Body of pancreas (tissue), 4 donors: ENCODE results near the gene CRYZL1. TPM values are rescaled to one million over a fixed set of nuclear protein-coding genes. Genes with fewer than 3 reads are reported as not detected.

Experiments
- ATAC-seq: fragments of 150-250 bp; one replicate; pipeline ENCODE4 v1.9.1; 2016
- DNase-seq, 4 donors: peaks; one replicate each; pipeline ENCODE4 v3.0.0-alpha.2; 2019
- H3K27ac ChIP-seq, 4 donors: fragments of 200-600 bp; sonication (generic); 1 replicate in 3 of 4; 2 replicates in 1 of 4; pipeline versions ENCODE4 v1.5.1 to v1.6.1; 2016 to 2019; ENCODE audit warnings: mild to moderate bottlenecking in 1 of 4, mixed read lengths in 1 of 4, moderate library complexity in 1 of 4
- H3K27me3 ChIP-seq, 2 donors: fragments of 200-600 bp; sonication (generic); one replicate each; pipeline ENCODE4 v1.6.0; 2016; ENCODE audit warnings: mild to moderate bottlenecking in 1 of 2
- H3K36me3 ChIP-seq, 2 donors: fragments of 200-600 bp; sonication (generic); replicated peaks in 1 of 2; 2 replicates each; pipeline ENCODE4 v1.5.1; 2016; ENCODE audit warnings: low read depth in 2 of 2; ENCODE audit not compliant: insufficient read depth in 1 of 2
- H3K4me1 ChIP-seq: fragments of 200-600 bp; sonication (generic); one replicate; pipeline ENCODE4 v1.6.0; 2016
- H3K4me3 ChIP-seq, 2 donors: fragments of 200-600 bp; sonication (generic); 1 replicate in 1 of 2; 2 replicates in 1 of 2; pipeline ENCODE4 v1.5.1; 2016 to 2019
- H3K9me3 ChIP-seq, 3 donors: fragments of 200-600 bp; sonication (generic); 1 replicate in 2 of 3; 2 replicates in 1 of 3; pipeline ENCODE4 v1.5.1; 2016
- CTCF ChIP-seq, 7 experiments: fragments of 450-650 bp in 4 of 7; fragments of 200-600 bp in 3 of 7; sonication (generic) in 3 of 7; IDR thresholded peaks; one replicate each; pipeline ENCODE4 v1.5.1; 2016 to 2019; ENCODE audit warnings: antibody characterized with exemption in 7 of 7
- POLR2A ChIP-seq, 3 donors: fragments of 450-650 bp; IDR thresholded peaks; one replicate each; pipeline ENCODE4 v1.6.1; 2016; ENCODE audit warnings: antibody characterized with exemption in 3 of 3, mild to moderate bottlenecking in 2 of 3
- WGBS, 2 donors: methylation state at CpG; one replicate each; pipeline ENCODE4 v1.1.5; 2017; 5-methylcytosine and 5-hydroxymethylcytosine counted together
- intact Hi-C: fragments of 100-400 bp; cut with DNase I; formaldehyde crosslinking; loops from one replicate; pipeline ENCODE4 v1.15.1; 2023
- total RNA-seq, 2 donors: library from RNA; depleted of rRNA; stranded (reverse); fragments of >200 nt; gene quantifications; one replicate each; pipeline ENCODE4 v1.1.0, GENCODE V29; 2016

The CRYZL1 gene
- total RNA-seq, 2 donors from 2014 or later: 22.3 to 31.6 TPM

GRCh38 chr21:33568448-33568847 lies 73.1 kb downstream of the CRYZL1 start:
- Histone ChIP-seq H3K27me3 (no peaks in the 10 kb centered on the region), H3K4me3 (no peak overlapping the region), H3K36me3 (peaks cover 5 to 8% of the 10 kb centered on the region in 2 donors), H3K27ac (no peak overlapping the region), H3K4me1 (no peaks in the 10 kb centered on the region), H3K9me3 (no peaks in the 10 kb centered on the region)
- no peak for ATAC-seq
- TF ChIP-seq POLR2A (IDR thresholded peaks at IDR 0.05) (no peak), CTCF (IDR thresholded peaks at IDR 0.05) (no peak)
- intact Hi-C loops: no loop called here
- WGBS, 2 donors: 74 to 75% methylated on average over 2 of the region's 2 CpGs
- DNase-seq: no peak

- no peaks in the 10 kb centered on the region for H3K4me1 ChIP-seq
- WGBS, 2 donors: 79 to 92% methylated on average over 6 of the region's 6 CpGs
- H3K9me3 ChIP-seq: no peaks in the 10 kb centered on the region
- intact Hi-C loops: no loop called here
- no peak overlapping the region for H3K27ac ChIP-seq
- DNase-seq: no peak
- H3K27me3 ChIP-seq: no peaks in the 10 kb centered on the region
- peaks cover 5 to 8% of the 10 kb centered on the region in 2 donors for H3K36me3 ChIP-seq
- no peak for ATAC-seq
- TF ChIP-seq CTCF (IDR thresholded peaks at IDR 0.05) (no peak), POLR2A (IDR thresholded peaks at IDR 0.05) (no peak)
- no peak overlapping the region for H3K4me3 ChIP-seq
Measured at GRCh38 chr21:33567914-33568313, 73.6 kb downstream of the CRYZL1 start.

GRCh38 chr21:33566514-33566913 lies 75.0 kb downstream of the CRYZL1 start:
- Histone ChIP-seq H3K27ac (no peak overlapping the region), H3K4me3 (no peak overlapping the region), H3K9me3 (no peaks in the 10 kb centered on the region), H3K4me1 (no peaks in the 10 kb centered on the region), H3K27me3 (no peaks in the 10 kb centered on the region), H3K36me3 (peaks cover 5 to 11% of the 10 kb centered on the region in 2 donors)
- 92 to 97% methylated on average over 2 of the region's 2 CpGs for WGBS, 2 donors
- no peak for DNase-seq
- no peak for ATAC-seq
- no peak for TF ChIP-seq POLR2A (IDR thresholded peaks at IDR 0.05)
- no peak for TF ChIP-seq CTCF (IDR thresholded peaks at IDR 0.05)
- intact Hi-C loops: no loop called here

- ATAC-seq: no peak
- Histone ChIP-seq H3K27ac (no peak overlapping the region), H3K27me3 (no peaks in the 10 kb centered on the region), H3K4me1 (peaks cover 6% of the 10 kb centered on the region), H3K36me3 (peaks cover 6 to 26% of the 10 kb centered on the region in 2 donors), H3K4me3 (no peak overlapping the region), H3K9me3 (no peaks in the 10 kb centered on the region)
- TF ChIP-seq CTCF (IDR thresholded peaks at IDR 0.05) (no peak), POLR2A (IDR thresholded peaks at IDR 0.05) (no peak)
- no peak for DNase-seq
- 96 to 98% methylated on average over 2 of the region's 2 CpGs for WGBS, 2 donors
- intact Hi-C loops: no loop called here
Measured at GRCh38 chr21:33562389-33562788, 79.2 kb downstream of the CRYZL1 start.

GRCh38 chr21:33561373-33561772 lies 80.2 kb downstream of the CRYZL1 start:
- Histone ChIP-seq H3K9me3 (no peaks in the 10 kb centered on the region), H3K4me3 (no peak overlapping the region), H3K27me3 (no peaks in the 10 kb centered on the region), H3K36me3 (peaks cover 10 to 28% of the 10 kb centered on the region in 2 donors), H3K27ac (no peak overlapping the region), H3K4me1 (peaks cover 6% of the 10 kb centered on the region)
- TF ChIP-seq POLR2A (IDR thresholded peaks at IDR 0.05): no peak
- TF ChIP-seq CTCF (IDR thresholded peaks at IDR 0.05): no peak
- ATAC-seq: no peak
- intact Hi-C loops: no loop called here
- DNase-seq: no peak
- WGBS, 2 donors: 44 to 46% methylated on average over 2 of the region's 2 CpGs
